MM.1S (cell line): ENCODE results near the gene CLCN7.

Source experiments
- EZH2 ChIP-seq: fragments of 300-600 bp; sonication (generic); optimal IDR thresholded peaks from 2 replicates; pipeline ENCODE3; 2017; ENCODE audit warnings: low read depth, mild to moderate bottlenecking, antibody characterized with exemption, low read length, mixed read lengths
- EZH2phosphoT487 ChIP-seq: fragments of 300-600 bp; sonication (generic); IDR thresholded peaks from 2 replicates; pipeline ENCODE4 v1.6.1; 2018; ENCODE audit warnings: antibody characterized with exemption, low read length
- TF ChIP-seq, protein P1 (sequence below): fragments of 300-600 bp; sonication (generic); IDR thresholded peaks from 2 replicates; pipeline ENCODE4 v1.5.1; 2016; ENCODE audit warnings: antibody characterized with exemption, low read length, mixed read lengths

DNA sequence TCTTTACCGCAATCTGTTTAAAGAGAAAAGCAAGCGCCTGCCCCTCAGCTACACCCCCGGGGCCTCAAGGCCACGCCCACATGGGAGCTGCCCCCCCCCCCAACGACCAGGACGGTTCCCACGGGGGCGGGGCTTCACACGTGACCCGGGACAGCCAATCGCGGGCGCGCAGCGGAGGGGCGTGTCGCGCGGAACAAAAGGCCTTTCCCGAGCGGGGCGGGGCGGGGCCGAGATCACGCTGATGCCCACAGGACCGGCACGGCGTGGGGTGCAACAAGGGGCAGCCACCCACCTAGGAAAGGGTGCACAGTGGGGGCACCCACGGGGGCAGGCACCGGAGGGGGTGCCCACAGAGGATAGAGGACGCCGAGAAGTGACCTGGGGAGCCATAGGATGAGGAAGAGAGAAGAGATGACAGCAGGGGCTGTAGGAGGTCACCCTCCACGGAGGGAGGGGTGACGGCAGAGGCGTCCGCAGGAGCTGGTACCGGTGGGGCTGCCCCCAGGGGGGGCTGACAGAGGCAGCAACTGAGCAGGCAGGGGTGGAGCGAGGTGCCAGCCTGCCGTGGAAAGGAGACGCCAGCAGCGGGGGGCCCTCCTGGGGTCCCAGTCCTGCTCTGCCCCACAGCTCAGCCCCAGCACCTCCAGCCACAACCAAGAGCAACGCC lies 66.5 kb downstream of the CLCN7 start:
- TF ChIP-seq EZH2, result no peak
- TF ChIP-seq EZH2phosphoT487, result no peak
- TF ChIP-seq, protein P1, sequence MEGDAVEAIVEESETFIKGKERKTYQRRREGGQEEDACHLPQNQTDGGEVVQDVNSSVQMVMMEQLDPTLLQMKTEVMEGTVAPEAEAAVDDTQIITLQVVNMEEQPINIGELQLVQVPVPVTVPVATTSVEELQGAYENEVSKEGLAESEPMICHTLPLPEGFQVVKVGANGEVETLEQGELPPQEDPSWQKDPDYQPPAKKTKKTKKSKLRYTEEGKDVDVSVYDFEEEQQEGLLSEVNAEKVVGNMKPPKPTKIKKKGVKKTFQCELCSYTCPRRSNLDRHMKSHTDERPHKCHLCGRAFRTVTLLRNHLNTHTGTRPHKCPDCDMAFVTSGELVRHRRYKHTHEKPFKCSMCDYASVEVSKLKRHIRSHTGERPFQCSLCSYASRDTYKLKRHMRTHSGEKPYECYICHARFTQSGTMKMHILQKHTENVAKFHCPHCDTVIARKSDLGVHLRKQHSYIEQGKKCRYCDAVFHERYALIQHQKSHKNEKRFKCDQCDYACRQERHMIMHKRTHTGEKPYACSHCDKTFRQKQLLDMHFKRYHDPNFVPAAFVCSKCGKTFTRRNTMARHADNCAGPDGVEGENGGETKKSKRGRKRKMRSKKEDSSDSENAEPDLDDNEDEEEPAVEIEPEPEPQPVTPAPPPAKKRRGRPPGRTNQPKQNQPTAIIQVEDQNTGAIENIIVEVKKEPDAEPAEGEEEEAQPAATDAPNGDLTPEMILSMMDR, result no peak
